H1 (cell line): ENCODE results near the gene UBXN11. TPM values are rescaled to one million over a fixed set of nuclear protein-coding genes. Genes with fewer than 3 reads are reported as not detected.

Source experiments
- EZH2 ChIP-seq: fragments of 200-600 bp; sonication (generic); IDR thresholded peaks from 2 replicates; pipeline ENCODE4 v1.7.1; 2012; ENCODE audit warnings: low read depth, mild to moderate bottlenecking, moderate library complexity, low read length, inconsistent platforms; ENCODE audit not compliant: severe bottlenecking
- GTF2F1 ChIP-seq: IDR thresholded peaks from 2 replicates; pipeline ENCODE4 v1.6.1; 2012; ENCODE audit warnings: low read depth, low read length, improper control_type of control experiment, borderline replicate concordance
- HDAC2 ChIP-seq, 2 experiments: fragments of 300-600 bp in 1 of 2; sonication (generic) in 1 of 2; IDR thresholded peaks; 2 replicates each; pipeline ENCODE4 v1.6.1; 2011 to 2012; ENCODE audit warnings: low read depth in 2 of 2, low read length in 2 of 2, mild to moderate bottlenecking in 2 of 2, moderate library complexity in 2 of 2, borderline replicate concordance in 1 of 2, inconsistent platforms in 1 of 2
- NANOG ChIP-seq: IDR thresholded peaks from 2 replicates; pipeline ENCODE4 v1.6.1; 2011; ENCODE audit warnings: low read length, low read depth, mild to moderate bottlenecking, inconsistent platforms; ENCODE audit not compliant: insufficient read depth, poor library complexity, severe bottlenecking
- PHF8 ChIP-seq: fragments of 200-600 bp; sonication (generic); conservative IDR thresholded peaks from 2 replicates; pipeline ENCODE4 v1.7.1; 2012; ENCODE audit warnings: low read depth, mild to moderate bottlenecking, inconsistent platforms, low read length, moderate library complexity
- SP4 ChIP-seq: IDR thresholded peaks from 2 replicates; pipeline ENCODE4 v1.6.1; 2012; ENCODE audit warnings: low read length, inconsistent platforms
- TEAD4 ChIP-seq: IDR thresholded peaks from 2 replicates; pipeline ENCODE4 v1.6.1; 2012; ENCODE audit warnings: low read depth, low read length, inconsistent platforms, mixed read lengths
- YY1 ChIP-seq: IDR thresholded peaks from 2 replicates; pipeline ENCODE4 v1.6.1; 2011; ENCODE audit warnings: low read depth, mild to moderate bottlenecking, low read length
- polyA plus RNA-seq, 7 experiments: library from polyadenylated mRNA; depleted of rRNA in 3 of 7; stranded (reverse) in 5 of 7; unstranded in 2 of 7; fragments of >200 nt in 5 of 7; fragments of 200-250 nt in 2 of 7; gene quantifications; 1 replicate in 5 of 7; 2 replicates in 1 of 7; 4 replicates in 1 of 7; pipeline versions ENCODE4 v1.2.1 to v1.2.3, GENCODE V29; 2011 to 2013; ENCODE audit warnings: missing spikeins in 2 of 7, mixed read lengths in 2 of 7
- total RNA-seq: library from RNA; stranded (reverse); fragmentation: NEBNext Ultra II Directional; extraction: Animal tissue kit (Norgen Biotek cat#: 25700); gene quantifications from 2 replicates; pipeline ENCODE4 v1.2.1, GENCODE V29; 2021
- TF ChIP-seq, protein P1 (sequence below): fragments of 300-600 bp; sonication (generic); IDR thresholded peaks from 2 replicates; pipeline ENCODE4 v1.7.1; 2012; ENCODE audit warnings: low read length, moderate library complexity, mild to moderate bottlenecking, inconsistent platforms; ENCODE audit not compliant: insufficient replicate concordance

Gene UBXN11
- total and polyA plus RNA-seq, 2 of the 8 experiments (the other 6 are each of a cell fraction or from before 2014, with no cell fraction given): 6.3 to 10.4 TPM

DNA sequence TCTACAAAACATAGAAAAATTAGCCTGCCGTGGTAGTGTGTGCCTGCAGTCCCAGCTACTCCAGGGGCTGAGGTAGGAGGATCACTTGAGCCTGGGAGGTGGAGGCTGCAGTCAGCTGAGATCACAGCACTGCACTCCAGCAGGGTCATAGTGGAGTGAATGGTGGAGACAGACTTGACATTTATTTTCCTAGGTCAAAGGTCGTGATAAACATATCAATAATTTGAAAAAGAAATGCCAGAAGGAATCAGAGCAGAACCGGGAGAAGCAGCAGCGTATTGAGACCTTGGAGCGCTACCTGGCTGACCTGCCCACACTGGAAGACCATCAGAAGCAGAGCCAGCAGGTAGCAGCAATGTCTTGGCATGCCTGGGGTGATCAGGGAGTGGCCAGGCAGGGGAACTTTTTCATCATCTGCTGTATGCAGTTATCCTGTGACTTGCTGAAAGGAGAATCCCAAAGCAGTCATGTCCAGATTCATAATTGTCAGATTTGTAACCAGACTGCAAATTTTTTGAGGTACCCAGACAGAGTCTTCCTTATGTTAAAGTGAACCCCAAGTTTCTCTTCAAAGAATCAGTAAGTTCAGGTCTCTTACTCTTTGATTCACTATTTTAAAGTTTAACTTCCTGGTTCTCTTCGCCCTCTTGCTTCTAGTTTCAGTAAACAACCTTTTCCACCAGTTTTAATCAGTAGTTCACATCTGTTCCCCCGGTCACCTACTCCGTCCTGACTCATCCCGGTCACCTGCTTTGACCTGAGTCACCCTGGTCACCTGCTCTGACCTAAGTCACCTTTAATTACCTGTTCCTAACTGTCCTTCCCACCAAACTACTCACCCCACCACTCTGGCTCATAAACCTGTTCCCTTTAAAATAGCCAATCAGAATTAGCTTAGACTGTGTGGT lies 37.9 kb downstream of the UBXN11 start (continued):
- TF ChIP-seq, protein P1, sequence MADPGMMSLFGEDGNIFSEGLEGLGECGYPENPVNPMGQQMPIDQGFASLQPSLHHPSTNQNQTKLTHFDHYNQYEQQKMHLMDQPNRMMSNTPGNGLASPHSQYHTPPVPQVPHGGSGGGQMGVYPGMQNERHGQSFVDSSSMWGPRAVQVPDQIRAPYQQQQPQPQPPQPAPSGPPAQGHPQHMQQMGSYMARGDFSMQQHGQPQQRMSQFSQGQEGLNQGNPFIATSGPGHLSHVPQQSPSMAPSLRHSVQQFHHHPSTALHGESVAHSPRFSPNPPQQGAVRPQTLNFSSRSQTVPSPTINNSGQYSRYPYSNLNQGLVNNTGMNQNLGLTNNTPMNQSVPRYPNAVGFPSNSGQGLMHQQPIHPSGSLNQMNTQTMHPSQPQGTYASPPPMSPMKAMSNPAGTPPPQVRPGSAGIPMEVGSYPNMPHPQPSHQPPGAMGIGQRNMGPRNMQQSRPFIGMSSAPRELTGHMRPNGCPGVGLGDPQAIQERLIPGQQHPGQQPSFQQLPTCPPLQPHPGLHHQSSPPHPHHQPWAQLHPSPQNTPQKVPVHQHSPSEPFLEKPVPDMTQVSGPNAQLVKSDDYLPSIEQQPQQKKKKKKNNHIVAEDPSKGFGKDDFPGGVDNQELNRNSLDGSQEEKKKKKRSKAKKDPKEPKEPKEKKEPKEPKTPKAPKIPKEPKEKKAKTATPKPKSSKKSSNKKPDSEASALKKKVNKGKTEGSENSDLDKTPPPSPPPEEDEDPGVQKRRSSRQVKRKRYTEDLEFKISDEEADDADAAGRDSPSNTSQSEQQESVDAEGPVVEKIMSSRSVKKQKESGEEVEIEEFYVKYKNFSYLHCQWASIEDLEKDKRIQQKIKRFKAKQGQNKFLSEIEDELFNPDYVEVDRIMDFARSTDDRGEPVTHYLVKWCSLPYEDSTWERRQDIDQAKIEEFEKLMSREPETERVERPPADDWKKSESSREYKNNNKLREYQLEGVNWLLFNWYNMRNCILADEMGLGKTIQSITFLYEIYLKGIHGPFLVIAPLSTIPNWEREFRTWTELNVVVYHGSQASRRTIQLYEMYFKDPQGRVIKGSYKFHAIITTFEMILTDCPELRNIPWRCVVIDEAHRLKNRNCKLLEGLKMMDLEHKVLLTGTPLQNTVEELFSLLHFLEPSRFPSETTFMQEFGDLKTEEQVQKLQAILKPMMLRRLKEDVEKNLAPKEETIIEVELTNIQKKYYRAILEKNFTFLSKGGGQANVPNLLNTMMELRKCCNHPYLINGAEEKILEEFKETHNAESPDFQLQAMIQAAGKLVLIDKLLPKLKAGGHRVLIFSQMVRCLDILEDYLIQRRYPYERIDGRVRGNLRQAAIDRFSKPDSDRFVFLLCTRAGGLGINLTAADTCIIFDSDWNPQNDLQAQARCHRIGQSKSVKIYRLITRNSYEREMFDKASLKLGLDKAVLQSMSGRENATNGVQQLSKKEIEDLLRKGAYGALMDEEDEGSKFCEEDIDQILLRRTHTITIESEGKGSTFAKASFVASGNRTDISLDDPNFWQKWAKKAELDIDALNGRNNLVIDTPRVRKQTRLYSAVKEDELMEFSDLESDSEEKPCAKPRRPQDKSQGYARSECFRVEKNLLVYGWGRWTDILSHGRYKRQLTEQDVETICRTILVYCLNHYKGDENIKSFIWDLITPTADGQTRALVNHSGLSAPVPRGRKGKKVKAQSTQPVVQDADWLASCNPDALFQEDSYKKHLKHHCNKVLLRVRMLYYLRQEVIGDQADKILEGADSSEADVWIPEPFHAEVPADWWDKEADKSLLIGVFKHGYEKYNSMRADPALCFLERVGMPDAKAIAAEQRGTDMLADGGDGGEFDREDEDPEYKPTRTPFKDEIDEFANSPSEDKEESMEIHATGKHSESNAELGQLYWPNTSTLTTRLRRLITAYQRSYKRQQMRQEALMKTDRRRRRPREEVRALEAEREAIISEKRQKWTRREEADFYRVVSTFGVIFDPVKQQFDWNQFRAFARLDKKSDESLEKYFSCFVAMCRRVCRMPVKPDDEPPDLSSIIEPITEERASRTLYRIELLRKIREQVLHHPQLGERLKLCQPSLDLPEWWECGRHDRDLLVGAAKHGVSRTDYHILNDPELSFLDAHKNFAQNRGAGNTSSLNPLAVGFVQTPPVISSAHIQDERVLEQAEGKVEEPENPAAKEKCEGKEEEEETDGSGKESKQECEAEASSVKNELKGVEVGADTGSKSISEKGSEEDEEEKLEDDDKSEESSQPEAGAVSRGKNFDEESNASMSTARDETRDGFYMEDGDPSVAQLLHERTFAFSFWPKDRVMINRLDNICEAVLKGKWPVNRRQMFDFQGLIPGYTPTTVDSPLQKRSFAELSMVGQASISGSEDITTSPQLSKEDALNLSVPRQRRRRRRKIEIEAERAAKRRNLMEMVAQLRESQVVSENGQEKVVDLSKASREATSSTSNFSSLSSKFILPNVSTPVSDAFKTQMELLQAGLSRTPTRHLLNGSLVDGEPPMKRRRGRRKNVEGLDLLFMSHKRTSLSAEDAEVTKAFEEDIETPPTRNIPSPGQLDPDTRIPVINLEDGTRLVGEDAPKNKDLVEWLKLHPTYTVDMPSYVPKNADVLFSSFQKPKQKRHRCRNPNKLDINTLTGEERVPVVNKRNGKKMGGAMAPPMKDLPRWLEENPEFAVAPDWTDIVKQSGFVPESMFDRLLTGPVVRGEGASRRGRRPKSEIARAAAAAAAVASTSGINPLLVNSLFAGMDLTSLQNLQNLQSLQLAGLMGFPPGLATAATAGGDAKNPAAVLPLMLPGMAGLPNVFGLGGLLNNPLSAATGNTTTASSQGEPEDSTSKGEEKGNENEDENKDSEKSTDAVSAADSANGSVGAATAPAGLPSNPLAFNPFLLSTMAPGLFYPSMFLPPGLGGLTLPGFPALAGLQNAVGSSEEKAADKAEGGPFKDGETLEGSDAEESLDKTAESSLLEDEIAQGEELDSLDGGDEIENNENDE: no peak
- TF ChIP-seq GTF2F1 (no peak), NANOG (no peak), SP4 (no peak), PHF8 (no peak), HDAC2 (IDR thresholded peaks at IDR 0.05; ENCODE audit: borderline replicate concordance in 1 of 2, low read depth in 2 of 2, low read length in 2 of 2) (no peak), EZH2 (no peak), TEAD4 (no peak), YY1 (no peak)
